H1 (cell line): ENCODE measurements around the gene KCNMA1. TPM values are rescaled to one million over a fixed set of nuclear protein-coding genes. Genes with fewer than 3 reads are reported as not detected.

Experiments used
- CHD7 ChIP-seq: fragments of 300-600 bp; sonication (generic); IDR thresholded peaks from 2 replicates; pipeline ENCODE4 v1.7.1; 2012; ENCODE audit warnings: low read length, moderate library complexity, mild to moderate bottlenecking, inconsistent platforms; ENCODE audit not compliant: insufficient replicate concordance
- CTCF ChIP-seq, 3 experiments: IDR thresholded peaks; 1 replicate in 2 of 3; 2 replicates in 1 of 3; pipeline versions ENCODE4 v1.5.1 to v1.6.1; 2011; ENCODE audit warnings: low read length in 3 of 3, mild to moderate bottlenecking in 3 of 3, inconsistent platforms in 2 of 3, low read depth in 1 of 3, moderate library complexity in 1 of 3; ENCODE audit not compliant: insufficient read depth in 1 of 3; ENCODE audit errors: control extremely low read depth in 1 of 3
- GTF2F1 ChIP-seq: IDR thresholded peaks from 2 replicates; pipeline ENCODE4 v1.6.1; 2012; ENCODE audit warnings: low read depth, low read length, improper control_type of control experiment, borderline replicate concordance
- JUN ChIP-seq: IDR thresholded peaks from 2 replicates; pipeline ENCODE4 v1.6.1; 2011; ENCODE audit warnings: low read depth, mild to moderate bottlenecking, improper control_type of control experiment, low read length
- KDM4A ChIP-seq: IDR thresholded peaks from one replicate; pipeline ENCODE4 v1.7.1; 2012; ENCODE audit warnings: low read depth, mild to moderate bottlenecking, moderate library complexity, low read length, inconsistent platforms; ENCODE audit not compliant: severe bottlenecking
- SP1 ChIP-seq: IDR thresholded peaks from 2 replicates; pipeline ENCODE4 v1.6.1; 2011; ENCODE audit warnings: low read depth, low read length
- TBP ChIP-seq: IDR thresholded peaks from 2 replicates; pipeline ENCODE4 v1.6.1; 2011; ENCODE audit warnings: low read depth, low read length, improper control_type of control experiment
- TCF12 ChIP-seq: IDR thresholded peaks from 2 replicates; pipeline ENCODE4 v1.6.1; 2011; ENCODE audit warnings: low read depth, mild to moderate bottlenecking, low read length
- polyA plus RNA-seq, 7 experiments: library from polyadenylated mRNA; depleted of rRNA in 3 of 7; stranded (reverse) in 5 of 7; unstranded in 2 of 7; fragments of >200 nt in 5 of 7; fragments of 200-250 nt in 2 of 7; gene quantifications; 1 replicate in 5 of 7; 2 replicates in 1 of 7; 4 replicates in 1 of 7; pipeline versions ENCODE4 v1.2.1 to v1.2.3, GENCODE V29; 2011 to 2013; ENCODE audit warnings: missing spikeins in 2 of 7, mixed read lengths in 2 of 7
- total RNA-seq: library from RNA; stranded (reverse); fragmentation: NEBNext Ultra II Directional; extraction: Animal tissue kit (Norgen Biotek cat#: 25700); gene quantifications from 2 replicates; pipeline ENCODE4 v1.2.1, GENCODE V29; 2021

The KCNMA1 gene
- total and polyA plus RNA-seq, 2 of the 8 experiments (the other 6 are each of a cell fraction or from before 2014, with no cell fraction given) = 10.2 to 11.1 TPM

GRCh38 chr10:76882796-76883195 is 754.8 kb downstream of the KCNMA1 start (continued):
- TF ChIP-seq CHD7 (no peak), CTCF (IDR thresholded peaks at IDR 0.05; ENCODE audit: control extremely low read depth in 1 of 3, insufficient read depth in 1 of 3, low read depth in 1 of 3, low read length in 3 of 3) (no peak), TCF12 (no peak), SP1 (no peak), GTF2F1 (no peak), JUN (no peak), KDM4A (no peak), TBP (no peak)
- TF ChIP-seq, all 59 proteins: peak for 0
